K562 (cell line): ENCODE results near the gene JAM2. TPM values are rescaled to one million over a fixed set of nuclear protein-coding genes. Genes with fewer than 3 reads are reported as not detected.

Experiments
- CBX5 ChIP-seq: IDR thresholded peaks from 2 replicates; pipeline ENCODE4 v1.6.1; 2014; ENCODE audit warnings: low read depth, borderline replicate concordance
- ERF ChIP-seq: fragments of 450-650 bp; formaldehyde crosslinking; IDR thresholded peaks from 2 replicates; pipeline ENCODE4 v1.4.0; 2020; ENCODE audit warnings: mild to moderate bottlenecking, mixed read lengths
- EZH2 ChIP-seq: IDR thresholded peaks from 2 replicates; pipeline ENCODE4 v1.6.1; 2012; ENCODE audit warnings: low read depth, mild to moderate bottlenecking, inconsistent platforms, low read length, borderline replicate concordance
- FOXA3 ChIP-seq, 2 experiments: fragments of 450-650 bp in 1 of 2; sonication (generic) in 1 of 2; formaldehyde crosslinking; IDR thresholded peaks in 1 of 2; conservative IDR thresholded peaks in 1 of 2; 2 replicates each; pipeline versions ENCODE4 v1.4.0 to v1.8.0; 2020 to 2022; ENCODE audit warnings: mild to moderate bottlenecking in 2 of 2, missing genetic modification reagents in 1 of 2
- IRF2 ChIP-seq: sonication (generic); formaldehyde crosslinking; IDR thresholded peaks from 2 replicates; pipeline ENCODE4 v1.8.1; 2022; ENCODE audit warnings: mild to moderate bottlenecking, missing genetic modification reagents
- NR1H2 ChIP-seq: sonication (generic); formaldehyde crosslinking; IDR thresholded peaks from 2 replicates; pipeline ENCODE4 v1.4.0; 2020; ENCODE audit warnings: mild to moderate bottlenecking, missing genetic modification reagents
- polyA plus RNA-seq, 8 experiments: library from polyadenylated mRNA; depleted of rRNA in 4 of 8; stranded (reverse) in 5 of 8; unstranded in 3 of 8; fragments of >200 nt; fragmentation: Nextera tagmentation in 2 of 8; fragmentation: Illumina TruSeq in 1 of 8; extraction: Ambion mirVana in 2 of 8; extraction: Trizol in 1 of 8; gene quantifications; 2 replicates each; pipeline versions ENCODE4 v1.2.1 to v1.2.3, GENCODE V29; 2011 to 2014; ENCODE audit warnings: inconsistent platforms in 1 of 8, missing spikeins in 1 of 8
- total RNA-seq, 7 experiments: library from RNA; depleted of rRNA in 6 of 7; stranded (reverse); fragments of >200 nt in 6 of 7; fragmentation: Illumina TruSeq in 2 of 7; extraction: Trizol in 2 of 7; gene quantifications; 2 replicates each; pipeline versions ENCODE4 v1.2.1 to v1.2.3, GENCODE V29; 2011 to 2021; ENCODE audit warnings: low replicate concordance in 1 of 7
- TF ChIP-seq, protein P1 (sequence below): sonication (generic); formaldehyde crosslinking; IDR thresholded peaks from 2 replicates; pipeline ENCODE4 v1.4.0; 2020; ENCODE audit warnings: mild to moderate bottlenecking, missing genetic modification reagents
- TF ChIP-seq, protein P2 (sequence below): sonication (generic); formaldehyde crosslinking; IDR thresholded peaks from 2 replicates; pipeline ENCODE4 v1.8.1; 2023; ENCODE audit warnings: mild to moderate bottlenecking, missing genetic modification reagents

Gene JAM2
- total and polyA plus RNA-seq, 9 of the 15 experiments (the other 6 are each of a cell fraction or from before 2014, with no cell fraction given): 0.03 to 0.08 (median 0.07) TPM; not detected in 6

DNA sequence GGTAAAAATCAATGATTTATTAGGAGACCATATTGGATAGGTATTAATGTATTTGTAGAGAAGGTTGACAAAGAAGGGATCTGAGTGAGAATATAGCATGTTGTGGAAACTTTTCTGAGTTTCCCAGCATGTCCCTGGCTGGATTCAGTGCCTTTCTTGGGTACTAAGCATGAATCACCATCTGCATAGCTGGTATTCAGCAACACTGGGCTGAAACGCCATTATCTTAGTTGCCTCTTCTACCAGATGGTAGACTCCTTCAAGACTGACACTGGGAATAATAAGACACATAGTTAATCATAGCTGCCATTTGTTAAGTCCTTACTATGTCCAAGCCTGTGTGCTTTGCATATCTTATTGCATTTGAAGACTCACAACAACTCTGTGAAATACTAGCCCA lies 50.2 kb downstream of the JAM2 start (continued):
- TF ChIP-seq, protein P1, sequence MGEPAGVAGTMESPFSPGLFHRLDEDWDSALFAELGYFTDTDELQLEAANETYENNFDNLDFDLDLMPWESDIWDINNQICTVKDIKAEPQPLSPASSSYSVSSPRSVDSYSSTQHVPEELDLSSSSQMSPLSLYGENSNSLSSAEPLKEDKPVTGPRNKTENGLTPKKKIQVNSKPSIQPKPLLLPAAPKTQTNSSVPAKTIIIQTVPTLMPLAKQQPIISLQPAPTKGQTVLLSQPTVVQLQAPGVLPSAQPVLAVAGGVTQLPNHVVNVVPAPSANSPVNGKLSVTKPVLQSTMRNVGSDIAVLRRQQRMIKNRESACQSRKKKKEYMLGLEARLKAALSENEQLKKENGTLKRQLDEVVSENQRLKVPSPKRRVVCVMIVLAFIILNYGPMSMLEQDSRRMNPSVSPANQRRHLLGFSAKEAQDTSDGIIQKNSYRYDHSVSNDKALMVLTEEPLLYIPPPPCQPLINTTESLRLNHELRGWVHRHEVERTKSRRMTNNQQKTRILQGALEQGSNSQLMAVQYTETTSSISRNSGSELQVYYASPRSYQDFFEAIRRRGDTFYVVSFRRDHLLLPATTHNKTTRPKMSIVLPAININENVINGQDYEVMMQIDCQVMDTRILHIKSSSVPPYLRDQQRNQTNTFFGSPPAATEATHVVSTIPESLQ: no peak
- TF ChIP-seq NR1H2 (CRISPR knock-in tag) (no peak), FOXA3 (CRISPR knock-in tag; conservative IDR thresholded peaks at IDR 0.05 in 1 of 2, IDR thresholded peaks at IDR 0.05 in 1 of 2) (no peak), ERF (CRISPR knock-in tag) (no peak), EZH2 (no peak), CBX5 (no peak), IRF2 (no peak)
- TF ChIP-seq, protein P2, sequence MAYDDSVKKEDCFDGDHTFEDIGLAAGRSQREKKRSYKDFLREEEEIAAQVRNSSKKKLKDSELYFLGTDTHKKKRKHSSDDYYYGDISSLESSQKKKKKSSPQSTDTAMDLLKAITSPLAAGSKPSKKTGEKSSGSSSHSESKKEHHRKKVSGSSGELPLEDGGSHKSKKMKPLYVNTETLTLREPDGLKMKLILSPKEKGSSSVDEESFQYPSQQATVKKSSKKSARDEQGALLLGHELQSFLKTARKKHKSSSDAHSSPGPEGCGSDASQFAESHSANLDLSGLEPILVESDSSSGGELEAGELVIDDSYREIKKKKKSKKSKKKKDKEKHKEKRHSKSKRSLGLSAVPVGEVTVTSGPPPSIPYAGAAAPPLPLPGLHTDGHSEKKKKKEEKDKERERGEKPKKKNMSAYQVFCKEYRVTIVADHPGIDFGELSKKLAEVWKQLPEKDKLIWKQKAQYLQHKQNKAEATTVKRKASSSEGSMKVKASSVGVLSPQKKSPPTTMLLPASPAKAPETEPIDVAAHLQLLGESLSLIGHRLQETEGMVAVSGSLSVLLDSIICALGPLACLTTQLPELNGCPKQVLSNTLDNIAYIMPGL (CRISPR knock-in tag): no peak
